SH-SY5Y (cell line): ENCODE measurements around the gene SPANXN2.

Source experiments
- GATA2 ChIP-seq: IDR thresholded peaks from 2 replicates; pipeline ENCODE4 v1.6.1; 2011; ENCODE audit warnings: mild to moderate bottlenecking, low read depth, low read length
- GATA3 ChIP-seq: IDR thresholded peaks from 2 replicates; pipeline ENCODE4 v1.6.1; 2011; ENCODE audit warnings: low read depth, mild to moderate bottlenecking, low read length, moderate library complexity

DNA sequence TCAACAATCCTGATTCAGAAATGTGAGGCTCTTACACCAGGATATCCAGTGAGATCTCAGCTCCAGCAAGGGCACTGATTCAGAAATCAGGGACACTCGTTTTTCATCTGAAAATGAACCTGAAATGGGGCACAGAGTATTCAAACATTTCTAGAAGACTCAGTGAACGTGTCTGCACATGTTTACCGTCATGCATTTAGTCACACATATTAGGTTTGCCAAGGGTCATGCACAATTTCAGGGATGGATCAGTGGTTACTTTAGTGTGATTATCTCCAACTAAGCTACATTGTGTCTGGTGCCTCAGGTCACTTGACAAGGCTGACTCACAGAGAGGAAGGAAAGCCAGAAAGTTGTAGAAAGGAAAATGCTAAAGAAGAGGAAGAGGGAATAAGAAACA, 33.6 kb upstream of the SPANXN2 start:
- TF ChIP-seq GATA3 (no peak), GATA2 (no peak)
